Inflammatory macrophage treated with lipopolysaccharide for 1 hour (primary cell): ENCODE data around the gene EFCAB6.

Source experiments
- DNase-seq, 2 donors: peaks; one replicate each; pipeline ENCODE4 v3.0.0-alpha.2; 2020 to 2022

The EFCAB6 gene

GRCh38 chr22:43812149-43812842 lies at the start of gene EFCAB6:
EFCAB6 (minus strand) TSS chr22:43812305; CDS start chr22:43782318, 29,987 bp downstream.
- DNase-seq = peak; percentile 88 to 97

- DNase-seq = no peak
Measured at GRCh38 chr22:43861529-43861928, 49.4 kb upstream of the EFCAB6 start.

GRCh38 chr22:43860831-43861230 lies 48.7 kb upstream of the EFCAB6 start:
- DNase-seq = no peak

GRCh38 chr22:43860126-43860525 lies 48.0 kb upstream of the EFCAB6 start:
- no peak for DNase-seq

- no peak for DNase-seq
Measured at GRCh38 chr22:43859621-43860020, 47.5 kb upstream of the EFCAB6 start.

GRCh38 chr22:43859176-43859575 lies 47.1 kb upstream of the EFCAB6 start:
- DNase-seq = no peak

GRCh38 chr22:43858156-43858895 lies 46.2 kb upstream of the EFCAB6 start:
- no peak for DNase-seq

GRCh38 chr22:43857367-43857766 lies 45.3 kb upstream of the EFCAB6 start:
- DNase-seq = no peak

- DNase-seq = no peak
Measured at GRCh38 chr22:43855431-43855830, 43.3 kb upstream of the EFCAB6 start.

- no peak for DNase-seq
Measured at GRCh38 chr22:43854786-43855271, 42.7 kb upstream of the EFCAB6 start.

GRCh38 chr22:43854121-43854785 lies 42.1 kb upstream of the EFCAB6 start:
- no peak for DNase-seq

- DNase-seq = no peak
Measured at GRCh38 chr22:43853328-43853931, 41.3 kb upstream of the EFCAB6 start.

GRCh38 chr22:43852573-43853327 lies 40.6 kb upstream of the EFCAB6 start:
- DNase-seq = no peak

GRCh38 chr22:43851979-43852307 lies 39.8 kb upstream of the EFCAB6 start:
- no peak for DNase-seq

- no peak for DNase-seq
Measured at GRCh38 chr22:43851058-43851978, 39.2 kb upstream of the EFCAB6 start.

- no peak for DNase-seq
Measured at GRCh38 chr22:43850529-43850928, 38.4 kb upstream of the EFCAB6 start.

GRCh38 chr22:43849731-43850130 lies 37.6 kb upstream of the EFCAB6 start:
- no peak for DNase-seq

- DNase-seq = no peak
Measured at GRCh38 chr22:43848366-43849171, 36.5 kb upstream of the EFCAB6 start.

- no peak for DNase-seq
Measured at GRCh38 chr22:43847376-43848289, 35.5 kb upstream of the EFCAB6 start.

GRCh38 chr22:43846966-43847365 lies 34.9 kb upstream of the EFCAB6 start:
- DNase-seq = no peak
